ENCODE results near the gene DCUN1D5. TPM values are rescaled to one million over a fixed set of nuclear protein-coding genes. Genes with fewer than 3 reads are reported as not detected.

The DCUN1D5 gene
- total RNA-seq, 2 donors from 2014 or later, result 47.0 to 51.5 TPM

DNA sequence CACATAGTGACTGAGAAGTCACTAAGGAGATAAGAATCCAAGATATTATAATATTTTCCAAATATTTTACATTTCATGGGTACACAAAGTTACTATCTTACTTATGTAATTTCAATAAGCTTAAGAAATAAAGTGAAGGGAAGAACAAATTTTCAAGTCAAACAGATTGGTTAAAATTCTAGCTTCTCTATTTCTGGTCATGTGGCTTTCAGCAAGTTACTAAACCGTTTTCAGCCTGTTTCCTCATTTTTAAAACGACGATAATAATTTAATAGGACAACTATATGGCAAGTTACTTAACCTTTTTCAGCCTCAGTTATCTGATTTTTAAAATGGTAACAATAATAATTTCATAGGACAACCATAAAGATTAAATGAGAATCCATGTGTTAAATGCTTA is 15.6 kb downstream of the DCUN1D5 start:
- Histone ChIP-seq H3K27me3 (ENCODE audit: control insufficient read depth, insufficient read depth, low read length, poor library complexity, severe bottlenecking) (no peaks in the 10 kb centered on the region), H3K9ac (ENCODE audit: extremely low read depth, low read length, poor library complexity, severe bottlenecking) (no peak overlapping the region), H3K27ac (ENCODE audit: low read depth, low read length) (no peak overlapping the region), H3K36me3 (ENCODE audit: control insufficient read depth, insufficient read depth, low read length) (peaks cover 74% of the 10 kb centered on the region), H3K4me3 (ENCODE audit: low read length) (no peak overlapping the region), H3K9me3 (ENCODE audit: control insufficient read depth, low read length) (peaks cover 9% of the 10 kb centered on the region), H3K4me1 (ENCODE audit: control insufficient read depth, insufficient read depth, low read length) (no peaks in the 10 kb centered on the region)
- no peak for DNase-seq
- TF ChIP-seq, protein P1, sequence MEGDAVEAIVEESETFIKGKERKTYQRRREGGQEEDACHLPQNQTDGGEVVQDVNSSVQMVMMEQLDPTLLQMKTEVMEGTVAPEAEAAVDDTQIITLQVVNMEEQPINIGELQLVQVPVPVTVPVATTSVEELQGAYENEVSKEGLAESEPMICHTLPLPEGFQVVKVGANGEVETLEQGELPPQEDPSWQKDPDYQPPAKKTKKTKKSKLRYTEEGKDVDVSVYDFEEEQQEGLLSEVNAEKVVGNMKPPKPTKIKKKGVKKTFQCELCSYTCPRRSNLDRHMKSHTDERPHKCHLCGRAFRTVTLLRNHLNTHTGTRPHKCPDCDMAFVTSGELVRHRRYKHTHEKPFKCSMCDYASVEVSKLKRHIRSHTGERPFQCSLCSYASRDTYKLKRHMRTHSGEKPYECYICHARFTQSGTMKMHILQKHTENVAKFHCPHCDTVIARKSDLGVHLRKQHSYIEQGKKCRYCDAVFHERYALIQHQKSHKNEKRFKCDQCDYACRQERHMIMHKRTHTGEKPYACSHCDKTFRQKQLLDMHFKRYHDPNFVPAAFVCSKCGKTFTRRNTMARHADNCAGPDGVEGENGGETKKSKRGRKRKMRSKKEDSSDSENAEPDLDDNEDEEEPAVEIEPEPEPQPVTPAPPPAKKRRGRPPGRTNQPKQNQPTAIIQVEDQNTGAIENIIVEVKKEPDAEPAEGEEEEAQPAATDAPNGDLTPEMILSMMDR (conservative IDR thresholded peaks at IDR 0.05), result no peak
- H3K4me3 Mint-ChIP-seq, result no peak overlapping the region
- H3K36me3 Mint-ChIP-seq (ENCODE audit: low read depth), result peaks cover 84% of the 10 kb centered on the region
- peaks cover 2% of the 10 kb centered on the region for H3K4me1 Mint-ChIP-seq
- whole genome bisulfite sequencing, 2 experiments (ENCODE audit: insufficient coverage in 1 of 2, insufficient read length in 1 of 2), result 96 to 100% methylated on average over 1 to 3 of the region's 3 CpGs
- H3K27me3 Mint-ChIP-seq (ENCODE audit: insufficient read depth), result no peaks in the 10 kb centered on the region
- H3K9me3 Mint-ChIP-seq, result peaks cover 4% of the 10 kb centered on the region
- no peak overlapping the region for H3K27ac Mint-ChIP-seq

DNA sequence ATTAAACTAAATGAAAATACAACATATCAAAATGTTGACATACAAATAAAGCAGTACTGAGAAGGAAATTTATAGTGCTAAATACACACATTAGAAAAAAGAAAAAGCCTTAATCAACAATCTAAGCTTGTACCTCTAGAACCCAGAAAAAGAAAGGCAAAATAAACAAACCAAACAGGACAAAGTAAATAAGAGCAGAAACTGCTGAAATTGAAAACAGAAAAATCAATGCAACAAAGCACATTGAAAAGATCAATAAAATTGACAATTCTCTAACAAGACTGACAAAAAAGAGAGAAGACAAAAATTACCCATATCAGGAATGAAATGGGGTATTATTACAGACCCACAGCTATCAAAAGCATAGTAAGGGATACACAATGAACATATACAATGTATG is 21.0 kb downstream of the DCUN1D5 start:
- TF ChIP-seq, protein P1 (conservative IDR thresholded peaks at IDR 0.05), result no peak
- H3K27me3 Mint-ChIP-seq (ENCODE audit: insufficient read depth), result no peaks in the 10 kb centered on the region
- Histone ChIP-seq H3K36me3 (ENCODE audit: control insufficient read depth, insufficient read depth, low read length) (peaks cover 49% of the 10 kb centered on the region), H3K9me3 (ENCODE audit: control insufficient read depth, low read length) (peaks cover 9% of the 10 kb centered on the region), H3K27ac (ENCODE audit: low read depth, low read length) (no peak overlapping the region), H3K4me1 (ENCODE audit: control insufficient read depth, insufficient read depth, low read length) (no peaks in the 10 kb centered on the region), H3K27me3 (ENCODE audit: control insufficient read depth, insufficient read depth, low read length, poor library complexity, severe bottlenecking) (no peaks in the 10 kb centered on the region), H3K9ac (ENCODE audit: extremely low read depth, low read length, poor library complexity, severe bottlenecking) (no peak overlapping the region), H3K4me3 (ENCODE audit: low read length) (no peak overlapping the region)
- H3K9me3 Mint-ChIP-seq, result peaks cover 4% of the 10 kb centered on the region
- peaks cover 55% of the 10 kb centered on the region for H3K36me3 Mint-ChIP-seq (ENCODE audit: low read depth)
- no peak for DNase-seq
- peaks cover 17% of the 10 kb centered on the region for H3K4me1 Mint-ChIP-seq
- no peak overlapping the region for H3K4me3 Mint-ChIP-seq
- peak overlapping the region; percentile 46 for H3K27ac Mint-ChIP-seq

DNA sequence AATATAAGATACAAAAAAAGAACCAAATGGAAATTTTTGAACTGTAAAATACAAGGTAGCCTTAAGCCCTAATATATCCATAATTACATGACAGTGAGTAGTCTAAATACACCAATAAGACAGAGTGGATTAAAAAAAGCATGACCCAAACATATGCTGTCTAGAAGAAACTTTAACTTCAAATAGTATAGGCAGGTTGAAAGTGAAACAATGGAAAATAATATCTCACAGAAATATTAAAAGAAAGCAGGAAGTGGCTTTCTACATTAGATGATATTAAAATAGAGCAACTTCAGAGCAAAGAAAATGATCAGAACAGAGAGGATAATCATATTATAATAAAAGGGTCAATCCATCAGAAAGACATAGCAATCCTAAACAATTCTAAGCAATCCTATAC is 21.8 kb downstream of the DCUN1D5 start:
- Mint-ChIP-seq H3K27ac (no peak overlapping the region), H3K36me3 (ENCODE audit: low read depth) (peaks cover 50% of the 10 kb centered on the region), H3K27me3 (ENCODE audit: insufficient read depth) (no peaks in the 10 kb centered on the region), H3K9me3 (peaks cover 4% of the 10 kb centered on the region), H3K4me3 (no peak overlapping the region), H3K4me1 (peaks cover 17% of the 10 kb centered on the region)
- Histone ChIP-seq H3K36me3 (ENCODE audit: control insufficient read depth, insufficient read depth, low read length) (peaks cover 49% of the 10 kb centered on the region), H3K27ac (ENCODE audit: low read depth, low read length) (no peak overlapping the region), H3K4me1 (ENCODE audit: control insufficient read depth, insufficient read depth, low read length) (no peaks in the 10 kb centered on the region), H3K4me3 (ENCODE audit: low read length) (no peak overlapping the region), H3K9ac (ENCODE audit: extremely low read depth, low read length, poor library complexity, severe bottlenecking) (no peak overlapping the region), H3K9me3 (ENCODE audit: control insufficient read depth, low read length) (peaks cover 8% of the 10 kb centered on the region), H3K27me3 (ENCODE audit: control insufficient read depth, insufficient read depth, low read length, poor library complexity, severe bottlenecking) (no peaks in the 10 kb centered on the region)
- DNase-seq, result no peak
- TF ChIP-seq, protein P1 (conservative IDR thresholded peaks at IDR 0.05), result no peak

All from endodermal cell (in vitro differentiated cells).